Spleen (tissue), 11 donors: Measurements from ENCODE around the gene BARX1. TPM values are rescaled to one million over a fixed set of nuclear protein-coding genes. Genes with fewer than 3 reads are reported as not detected.

Experiments used
- DNase-seq: peaks from one replicate; pipeline ENCODE4 v3.0.0-alpha.2; 2020
- H3K27ac ChIP-seq, 8 donors: fragments of 200-600 bp; sonication (generic) in 7 of 8; 1 replicate in 4 of 8; 2 replicates in 4 of 8; pipeline versions ENCODE4 v1.5.0 to v1.8.0; 2016 to 2021; ENCODE audit warnings: inconsistent platforms in 4 of 8, mild to moderate bottlenecking in 4 of 8, moderate library complexity in 1 of 8
- H3K27me3 ChIP-seq, 7 donors: fragments of 200-600 bp; sonication (generic) in 6 of 7; replicated peaks in 1 of 7; 1 replicate in 4 of 7; 2 replicates in 3 of 7; pipeline versions ENCODE4 v1.5.0 to v1.8.0; 2016 to 2021; ENCODE audit warnings: inconsistent platforms in 3 of 7, mild to moderate bottlenecking in 1 of 7
- H3K36me3 ChIP-seq, 6 donors: fragments of 200-600 bp; sonication (generic) in 5 of 6; 1 replicate in 4 of 6; 2 replicates in 2 of 6; pipeline versions ENCODE4 v1.5.0 to v1.8.0; 2016 to 2021; ENCODE audit warnings: inconsistent platforms in 2 of 6
- H3K4me1 ChIP-seq, 6 donors: fragments of 200-600 bp; sonication (generic) in 5 of 6; 1 replicate in 3 of 6; 2 replicates in 3 of 6; pipeline versions ENCODE4 v1.5.0 to v1.8.0; 2016 to 2021; ENCODE audit warnings: inconsistent platforms in 3 of 6
- H3K4me3 ChIP-seq, 8 donors: fragments of 200-600 bp; sonication (generic) in 7 of 8; 1 replicate in 4 of 8; 2 replicates in 4 of 8; pipeline versions ENCODE4 v1.5.0 to v1.8.0; 2016 to 2021; ENCODE audit warnings: inconsistent platforms in 4 of 8, mild to moderate bottlenecking in 4 of 8, moderate library complexity in 2 of 8
- H3K9me3 ChIP-seq, 8 donors: fragments of 200-600 bp; sonication (generic) in 7 of 8; 1 replicate in 4 of 8; 2 replicates in 4 of 8; pipeline versions ENCODE4 v1.5.0 to v1.8.0; 2016 to 2021; ENCODE audit warnings: inconsistent platforms in 4 of 8
- CTCF ChIP-seq, 11 experiments: fragments of 200-600 bp in 7 of 11; fragments of 450-650 bp in 4 of 11; sonication (generic) in 4 of 11; IDR thresholded peaks in 8 of 11; conservative IDR thresholded peaks in 3 of 11; 1 replicate in 7 of 11; 2 replicates in 4 of 11; pipeline versions ENCODE4 v1.4.0 to v1.8.0; 2016 to 2021; ENCODE audit warnings: antibody characterized with exemption in 11 of 11, inconsistent platforms in 4 of 11, mild to moderate bottlenecking in 1 of 11
- POLR2A ChIP-seq, 3 donors: fragments of 450-650 bp; IDR thresholded peaks; one replicate each; pipeline ENCODE4 v1.5.1; 2017; ENCODE audit warnings: antibody characterized with exemption in 3 of 3, mild to moderate bottlenecking in 1 of 3
- POLR2AphosphoS5 ChIP-seq, 3 donors: sonication (generic); formaldehyde crosslinking; IDR thresholded peaks; one replicate each; pipeline ENCODE4 v1.5.1; 2017; ENCODE audit warnings: antibody characterized with exemption in 3 of 3
- WGBS, 5 donors: extraction: QIAGEN DNeasy Blood & Tissue Kit in 3 of 5; methylation state at CpG; one replicate each; pipeline versions ENCODE4 v1.1.5 to v1.1.7; 2013 to 2018; 5-methylcytosine and 5-hydroxymethylcytosine counted together
- intact Hi-C: fragments of 100-400 bp; cut with DNase I; formaldehyde crosslinking; loops from one replicate; pipeline ENCODE4 v1.15.0; 2023; ENCODE audit warnings: low total_unique reads
- polyA plus RNA-seq, 3 donors: library from polyadenylated mRNA; stranded (reverse); fragments of 200-250 nt; gene quantifications; one replicate each; pipeline ENCODE4 v1.2.1, GENCODE V29; 2013
- total RNA-seq, 7 donors: library from RNA; depleted of rRNA in 3 of 7; stranded (reverse); fragments of >200 nt in 3 of 7; fragmentation: NEBNext Ultra II Directional in 4 of 7; extraction: Animal tissue kit (Norgen Biotek cat#: 25700) in 4 of 7; gene quantifications; one replicate each; pipeline versions ENCODE4 v1.1.0 to v1.2.1, GENCODE V29; 2016 to 2021
- donor health status: healthy with polysubstance abuse.
- donor health status: DM: no; HTN: no; CAD: no; lungs with moderate emphysema.
- donor health status: DM: no; HTN: no; CAD: no.
- donor health status: Bipolar disorder and iron deficiency.
- donor health status: healthy.
- donor health status: DM: no; HTN: no; CAD: no.
- donor health status: DM: yes; HTN: yes; CAD: no.

Gene BARX1
- total and polyA plus RNA-seq, 10 donors, result 0.07 to 0.21 TPM; not detected in 8

GRCh38 chr9:93929231-93929630 is 25.9 kb downstream of the BARX1 start:
- H3K36me3 ChIP-seq, result no peaks in the 10 kb centered on the region
- no peak for DNase-seq
- 29 to 78% (median 50%) methylated on average over 1 of the region's 1 CpG for WGBS, 5 donors
- H3K27ac ChIP-seq, result no peak overlapping the region
- H3K4me1 ChIP-seq, result no peaks in the 10 kb centered on the region
- H3K9me3 ChIP-seq, result peaks cover 0 to 3% (median 0%) of the 10 kb centered on the region in 8 donors
- TF ChIP-seq POLR2AphosphoS5 (IDR thresholded peaks at IDR 0.05) (no peak), CTCF (IDR thresholded peaks at IDR 0.05 in 8 of 11, conservative IDR thresholded peaks at IDR 0.05 in 3 of 11) (no peak), POLR2A (IDR thresholded peaks at IDR 0.05) (no peak)
- H3K27me3 ChIP-seq, result peaks cover 0 to 64% (median 4%) of the 10 kb centered on the region in 7 donors
- intact Hi-C loops, result no loop called here
- H3K4me3 ChIP-seq, result no peak overlapping the region

DNA sequence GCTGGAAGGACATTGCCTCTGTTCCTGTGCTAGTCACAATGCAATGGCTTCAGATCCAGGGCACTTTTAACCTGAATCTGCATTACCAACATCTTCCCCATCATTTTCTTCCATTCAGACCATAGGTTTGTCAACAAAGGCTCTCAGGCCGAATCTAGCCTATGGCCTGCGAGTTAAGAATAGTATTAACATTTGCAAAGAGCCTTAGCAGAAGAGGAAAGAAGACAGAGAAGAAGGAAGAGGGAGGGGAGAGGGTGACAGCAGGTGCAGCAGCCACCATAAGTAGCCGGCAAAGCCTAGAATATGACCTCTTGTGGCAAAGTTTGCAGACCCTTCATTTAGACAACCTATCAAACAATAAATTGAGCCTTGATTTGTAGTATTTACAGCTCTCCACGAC is 32.6 kb downstream of the BARX1 start:
- DNase-seq, result no peak
- WGBS, 5 donors, result 64 to 77% (median 69%) methylated on average over 4 of the region's 4 CpGs
- no peak overlapping the region for H3K27ac ChIP-seq
- no peak for TF ChIP-seq POLR2AphosphoS5 (IDR thresholded peaks at IDR 0.05)
- TF ChIP-seq POLR2A (IDR thresholded peaks at IDR 0.05), result no peak
- no peak for TF ChIP-seq CTCF (IDR thresholded peaks at IDR 0.05 in 8 of 11, conservative IDR thresholded peaks at IDR 0.05 in 3 of 11)
- H3K9me3 ChIP-seq, result peaks cover 0 to 3% (median 0%) of the 10 kb centered on the region in 8 donors
- no peaks in the 10 kb centered on the region for H3K36me3 ChIP-seq
- H3K27me3 ChIP-seq, result peaks cover 0 to 29% (median 0%) of the 10 kb centered on the region in 7 donors
- no peaks in the 10 kb centered on the region for H3K4me1 ChIP-seq
- intact Hi-C loops, result no loop called here
- no peak overlapping the region for H3K4me3 ChIP-seq

- 68 to 85% (median 71%) methylated on average over 20 to 21 of the region's 21 CpGs for WGBS, 5 donors
- DNase-seq, result no peak
- no peaks in the 10 kb centered on the region for H3K4me1 ChIP-seq
- no peak overlapping the region for H3K4me3 ChIP-seq
- intact Hi-C loops, result no loop called here
- peaks cover 0 to 29% (median 0%) of the 10 kb centered on the region in 7 donors for H3K27me3 ChIP-seq
- no peak for TF ChIP-seq POLR2A (IDR thresholded peaks at IDR 0.05)
- no peak for TF ChIP-seq CTCF (IDR thresholded peaks at IDR 0.05 in 8 of 11, conservative IDR thresholded peaks at IDR 0.05 in 3 of 11)
- no peak for TF ChIP-seq POLR2AphosphoS5 (IDR thresholded peaks at IDR 0.05)
- H3K36me3 ChIP-seq, result no peaks in the 10 kb centered on the region
- no peaks in the 10 kb centered on the region for H3K9me3 ChIP-seq
- no peak overlapping the region for H3K27ac ChIP-seq
Observed at GRCh38 chr9:93920131-93920800, 34.9 kb downstream of the BARX1 start.

DNA sequence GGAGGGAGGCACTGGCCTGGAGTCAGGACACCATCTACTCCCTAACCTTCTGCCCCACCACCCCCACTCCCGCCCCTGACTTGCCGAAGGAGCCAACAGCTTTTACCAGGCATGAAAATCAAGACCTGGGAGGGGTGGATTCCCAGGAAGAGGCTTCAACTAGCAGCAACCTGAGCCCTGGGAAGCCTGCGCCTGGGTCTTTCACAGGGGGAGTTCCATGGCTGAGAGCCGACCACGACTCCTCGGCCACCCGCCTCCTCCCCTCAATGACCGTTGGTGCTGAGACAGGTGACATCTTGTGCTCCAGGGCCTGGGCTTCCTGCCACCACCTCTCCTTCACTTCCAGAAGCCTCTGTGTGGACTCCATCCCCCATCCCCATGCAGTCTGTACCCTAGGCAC is 37.1 kb downstream of the BARX1 start:
- intact Hi-C loops, result no loop called here
- TF ChIP-seq POLR2AphosphoS5 (IDR thresholded peaks at IDR 0.05) (no peak), CTCF (IDR thresholded peaks at IDR 0.05 in 8 of 11, conservative IDR thresholded peaks at IDR 0.05 in 3 of 11) (no peak), POLR2A (IDR thresholded peaks at IDR 0.05) (no peak)
- Histone ChIP-seq H3K27ac (no peak overlapping the region), H3K4me3 (no peak overlapping the region), H3K27me3 (peaks cover 0 to 29% (median 0%) of the 10 kb centered on the region in 7 donors), H3K9me3 (no peaks in the 10 kb centered on the region), H3K36me3 (no peaks in the 10 kb centered on the region), H3K4me1 (no peaks in the 10 kb centered on the region)
- no peak for DNase-seq
- 38 to 77% (median 70%) methylated on average over 4 to 8 of the region's 8 CpGs for WGBS, 5 donors
